ENCODE data around the gene LCORL.
"Not testable (repeated sequence)": the region's sequence is repeated elsewhere in the genome, so short reads cannot be mapped to it uniquely, and the experiment has no call there.

LCORL gene

GRCh38 chr4:18014269-18014668 is 7.3 kb downstream of the LCORL start:
- TF ChIP-seq ZFX (IDR thresholded peaks at IDR 0.05; ENCODE audit: borderline replicate concordance) (no peak), CTCF (IDR thresholded peaks at IDR 0.05) (no peak)
- H3K27ac ChIP-seq: no peak overlapping the region

DNA sequence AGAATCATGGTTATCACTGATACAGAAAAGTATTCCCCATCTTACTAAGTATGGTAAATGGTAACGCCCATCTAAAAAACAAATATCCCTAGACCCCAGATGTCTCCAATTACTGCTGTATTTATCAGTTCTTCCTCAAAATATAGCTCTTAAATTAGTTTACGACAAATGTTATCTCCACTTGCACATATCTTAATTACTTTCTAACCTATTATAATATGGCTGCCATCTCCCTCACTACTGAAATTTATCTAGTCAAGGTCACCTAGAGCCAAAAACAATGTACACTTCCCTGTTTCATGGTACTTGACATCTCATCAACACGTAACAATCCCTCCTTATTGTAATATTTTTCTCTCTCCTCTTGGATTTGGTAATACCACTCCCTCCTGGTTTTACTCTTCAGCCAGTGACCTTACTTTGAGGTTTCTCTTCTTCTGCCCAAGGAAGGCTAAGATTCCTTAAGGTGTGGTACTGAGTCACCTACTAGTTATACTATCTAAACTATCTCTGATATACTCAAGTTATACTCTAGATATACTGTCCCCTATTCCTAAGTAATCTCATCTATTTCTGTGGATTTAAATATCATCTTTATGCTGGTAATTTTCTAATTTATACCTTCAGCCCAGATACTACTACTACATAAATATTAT is 8.6 kb downstream of the LCORL start:
- H3K27ac ChIP-seq: no peak overlapping the region
- TF ChIP-seq CTCF (IDR thresholded peaks at IDR 0.05) (no peak), ZFX (IDR thresholded peaks at IDR 0.05; ENCODE audit: borderline replicate concordance) (no peak)

DNA sequence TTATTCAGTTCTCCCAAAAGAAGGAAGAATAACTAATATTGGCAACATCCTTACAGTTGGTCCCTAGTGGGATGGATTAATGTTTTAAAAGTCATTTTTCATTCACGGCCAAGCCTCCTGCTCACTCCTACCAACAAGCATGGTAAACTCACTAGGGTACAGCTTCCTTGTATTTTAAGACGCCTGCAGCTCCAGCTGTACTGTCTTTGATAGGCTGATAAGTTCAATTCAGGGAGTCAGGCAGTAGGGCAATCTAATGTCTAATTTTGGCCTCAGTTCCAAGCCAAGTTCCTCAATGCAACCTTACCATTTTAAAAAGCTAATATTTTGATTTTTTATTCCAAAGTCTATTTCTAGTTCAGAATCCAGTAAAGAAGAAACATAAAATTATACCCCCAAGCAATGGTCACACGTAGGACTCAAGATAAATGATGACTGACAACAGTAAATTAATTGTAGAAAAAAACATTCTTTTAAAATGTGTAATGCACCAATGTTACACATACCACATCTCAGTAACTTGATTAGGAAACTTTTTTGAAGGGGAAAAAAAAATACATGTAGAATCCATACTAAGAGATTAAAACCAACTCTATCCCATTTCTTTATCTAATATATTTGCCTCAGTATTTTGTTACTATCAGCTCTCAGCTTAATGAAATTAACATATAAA is 9.3 kb downstream of the LCORL start:
- H3K27ac ChIP-seq: no peak overlapping the region
- TF ChIP-seq ZFX (IDR thresholded peaks at IDR 0.05; ENCODE audit: borderline replicate concordance) (no peak), CTCF (IDR thresholded peaks at IDR 0.05) (no peak)

GRCh38 chr4:18007625-18008024 is 13.9 kb downstream of the LCORL start:
- H3K27ac ChIP-seq: no peak overlapping the region
- TF ChIP-seq ZFX (IDR thresholded peaks at IDR 0.05; ENCODE audit: borderline replicate concordance) (no peak), CTCF (IDR thresholded peaks at IDR 0.05) (no peak)

GRCh38 chr4:18006432-18006831 is 15.1 kb downstream of the LCORL start:
- H3K27ac ChIP-seq: not testable (repeated sequence)

DNA sequence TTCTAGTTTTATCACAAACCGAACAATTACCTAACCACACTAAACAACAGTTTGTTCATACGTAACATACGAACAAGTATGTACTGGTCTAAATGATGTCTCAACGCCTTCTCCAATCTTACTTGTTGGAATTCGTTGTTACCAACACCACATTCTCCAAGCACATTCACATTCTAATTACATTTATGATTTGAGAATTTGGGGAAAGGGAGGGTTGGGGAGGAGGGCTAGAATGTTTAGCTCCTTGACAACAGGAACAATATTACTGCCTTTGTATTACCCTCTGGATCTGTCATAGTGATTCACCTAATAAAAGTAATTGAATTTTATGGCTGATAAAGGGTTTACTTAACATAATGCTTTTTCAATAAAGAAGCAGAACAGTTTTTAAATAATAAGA is 24.4 kb downstream of the LCORL start:
- no peak overlapping the region for H3K27ac ChIP-seq
- TF ChIP-seq ZFX (IDR thresholded peaks at IDR 0.05; ENCODE audit: borderline replicate concordance): no peak
- no peak for TF ChIP-seq CTCF (IDR thresholded peaks at IDR 0.05)

DNA sequence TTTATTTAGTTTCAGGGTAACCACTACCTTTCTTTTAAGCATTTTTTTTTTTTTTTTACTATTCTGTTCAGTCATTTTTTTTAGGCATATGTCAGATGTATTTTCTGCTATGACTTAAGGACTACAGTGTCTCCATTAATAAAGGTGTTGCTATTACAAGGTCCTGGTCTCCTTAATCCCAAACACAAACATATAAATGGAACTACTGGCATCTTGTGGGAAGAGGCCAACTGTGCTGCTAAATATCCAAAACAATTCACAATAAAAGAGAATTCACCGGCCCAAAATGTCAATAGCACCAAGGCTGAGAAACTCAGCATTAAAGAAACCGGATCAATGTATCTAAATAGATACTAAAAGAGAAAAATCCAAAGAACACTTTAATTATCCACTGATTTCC is 26.4 kb downstream of the LCORL start:
- H3K27ac ChIP-seq: no peak overlapping the region
- TF ChIP-seq CTCF (IDR thresholded peaks at IDR 0.05) (no peak), ZFX (IDR thresholded peaks at IDR 0.05; ENCODE audit: borderline replicate concordance) (no peak)

Measured in 22Rv1 (cell line).